Measurements from ENCODE around the gene PANX1. TPM values are rescaled to one million over a fixed set of nuclear protein-coding genes. Genes with fewer than 3 reads are reported as not detected.

Gene PANX1
- total RNA-seq, 1 donor from 2014 or later = 42.1 TPM

- H3K4me1 ChIP-seq (ENCODE audit: insufficient read depth, low read length) = peaks cover 29% of the 10 kb centered on the region
- no peak overlapping the region for H3K27ac ChIP-seq (ENCODE audit: low read depth, low read length)
- Mint-ChIP-seq H3K4me3 (ENCODE audit: unreplicated experiment) (no peak overlapping the region), H3K36me3 (ENCODE audit: low read depth, unreplicated experiment) (no peaks in the 10 kb centered on the region), H3K27me3 (ENCODE audit: low read depth, unreplicated experiment) (no peaks in the 10 kb centered on the region), H3K4me1 (ENCODE audit: low read depth, unreplicated experiment) (peaks cover 12% of the 10 kb centered on the region), H3K9me3 (ENCODE audit: unreplicated experiment) (peaks cover 4% of the 10 kb centered on the region), H3K27ac (ENCODE audit: unreplicated experiment) (no peak overlapping the region)
- no peaks in the 10 kb centered on the region for H3K36me3 ChIP-seq (ENCODE audit: insufficient read depth, low read length)
- no peak overlapping the region for H3K9ac ChIP-seq (ENCODE audit: low read length)
- H2AFZ ChIP-seq (ENCODE audit: low read depth, low read length) = no peak overlapping the region
- no peak overlapping the region for H3K4me3 ChIP-seq (ENCODE audit: insufficient read depth, low read depth, low read length)
- no peak overlapping the region for H3K4me2 ChIP-seq (ENCODE audit: low read length)
- peaks cover 33% of the 10 kb centered on the region for H3K79me2 ChIP-seq (ENCODE audit: insufficient read depth, low read length)
- TF ChIP-seq CTCF (IDR thresholded peaks at IDR 0.05; ENCODE audit: insufficient read depth, low read depth, low read length) (no peak), EZH2 (IDR thresholded peaks at IDR 0.05; ENCODE audit: insufficient read depth, low read length) (no peak)
- no peaks in the 10 kb centered on the region for H3K9me3 ChIP-seq (ENCODE audit: insufficient read depth, low read depth, low read length)
- FAIRE-seq = no peak
- H3K27me3 ChIP-seq (ENCODE audit: insufficient read depth, low read length) = no peaks in the 10 kb centered on the region
- no peak for DNase-seq (ENCODE audit: low read depth)
- H4K20me1 ChIP-seq (ENCODE audit: insufficient read depth, low read length) = peaks cover 10% of the 10 kb centered on the region
These were observed 3.1 kb upstream of the PANX1 start for GRCh38 chr11:94125407-94126115.

GRCh38 chr11:94127638-94128037 lies 1.0 kb upstream of the PANX1 start:
- Mint-ChIP-seq H3K27me3 (ENCODE audit: low read depth, unreplicated experiment) (no peaks in the 10 kb centered on the region), H3K4me1 (ENCODE audit: low read depth, unreplicated experiment) (peaks cover 8% of the 10 kb centered on the region), H3K4me3 (ENCODE audit: unreplicated experiment) (peak overlapping the region; percentile 94), H3K9me3 (ENCODE audit: unreplicated experiment) (no peaks in the 10 kb centered on the region), H3K36me3 (ENCODE audit: low read depth, unreplicated experiment) (no peaks in the 10 kb centered on the region), H3K27ac (ENCODE audit: unreplicated experiment) (peak overlapping the region; percentile 97)
- TF ChIP-seq EZH2 (IDR thresholded peaks at IDR 0.05; ENCODE audit: insufficient read depth, low read length) (no peak), CTCF (IDR thresholded peaks at IDR 0.05; ENCODE audit: insufficient read depth, low read depth, low read length) (no peak)
- peak overlapping the region; percentile 96 for H3K9ac ChIP-seq (ENCODE audit: low read length)
- H2AFZ ChIP-seq (ENCODE audit: low read depth, low read length) = no peak overlapping the region
- no peak for FAIRE-seq
- H3K4me1 ChIP-seq (ENCODE audit: insufficient read depth, low read length) = peaks cover 40% of the 10 kb centered on the region
- no peaks in the 10 kb centered on the region for H3K27me3 ChIP-seq (ENCODE audit: insufficient read depth, low read length)
- peaks cover 28% of the 10 kb centered on the region for H4K20me1 ChIP-seq (ENCODE audit: insufficient read depth, low read length)
- H3K9me3 ChIP-seq (ENCODE audit: insufficient read depth, low read depth, low read length) = no peaks in the 10 kb centered on the region
- peak overlapping the region; percentile 93 for H3K27ac ChIP-seq (ENCODE audit: low read depth, low read length)
- no peak for DNase-seq (ENCODE audit: low read depth)
- no peaks in the 10 kb centered on the region for H3K36me3 ChIP-seq (ENCODE audit: insufficient read depth, low read length)
- H3K4me3 ChIP-seq (ENCODE audit: insufficient read depth, low read depth, low read length) = peak overlapping the region; percentile 99
- peak overlapping the region; percentile 95 for H3K4me2 ChIP-seq (ENCODE audit: low read length)
- peaks cover 53% of the 10 kb centered on the region for H3K79me2 ChIP-seq (ENCODE audit: insufficient read depth, low read length)

GRCh38 chr11:94128291-94128745 lies 323 bp upstream of the PANX1 start:
- Histone ChIP-seq H2AFZ (ENCODE audit: low read depth, low read length) (peak overlapping the region; percentile 92), H3K4me1 (ENCODE audit: insufficient read depth, low read length) (peaks cover 43% of the 10 kb centered on the region), H3K79me2 (ENCODE audit: insufficient read depth, low read length) (peaks cover 60% of the 10 kb centered on the region), H3K9ac (ENCODE audit: low read length) (peak overlapping the region; percentile 96), H3K4me2 (ENCODE audit: low read length) (peak overlapping the region; percentile 95), H4K20me1 (ENCODE audit: insufficient read depth, low read length) (peaks cover 34% of the 10 kb centered on the region), H3K9me3 (ENCODE audit: insufficient read depth, low read depth, low read length) (no peaks in the 10 kb centered on the region), H3K27me3 (ENCODE audit: insufficient read depth, low read length) (no peaks in the 10 kb centered on the region), H3K4me3 (ENCODE audit: insufficient read depth, low read depth, low read length) (peak overlapping the region; percentile 99), H3K36me3 (ENCODE audit: insufficient read depth, low read length) (no peaks in the 10 kb centered on the region), H3K27ac (ENCODE audit: low read depth, low read length) (peak overlapping the region; percentile 93)
- H3K36me3 Mint-ChIP-seq (ENCODE audit: low read depth, unreplicated experiment) = no peaks in the 10 kb centered on the region
- no peaks in the 10 kb centered on the region for H3K9me3 Mint-ChIP-seq (ENCODE audit: unreplicated experiment)
- no peak for DNase-seq (ENCODE audit: low read depth)
- FAIRE-seq = no peak
- H3K4me1 Mint-ChIP-seq (ENCODE audit: low read depth, unreplicated experiment) = peaks cover 11% of the 10 kb centered on the region
- no peak for TF ChIP-seq EZH2 (IDR thresholded peaks at IDR 0.05; ENCODE audit: insufficient read depth, low read length)
- no peak for TF ChIP-seq CTCF (IDR thresholded peaks at IDR 0.05; ENCODE audit: insufficient read depth, low read depth, low read length)
- peak overlapping the region; percentile 97 for H3K27ac Mint-ChIP-seq (ENCODE audit: unreplicated experiment)
- H3K27me3 Mint-ChIP-seq (ENCODE audit: low read depth, unreplicated experiment) = no peaks in the 10 kb centered on the region
- H3K4me3 Mint-ChIP-seq (ENCODE audit: unreplicated experiment) = peak overlapping the region; percentile 94

All from astrocyte (in vitro differentiated cells and primary cell).